ENCODE measurements around the gene CAVIN3. TPM values are rescaled to one million over a fixed set of nuclear protein-coding genes. Genes with fewer than 3 reads are reported as not detected.

The CAVIN3 gene
- total and polyA plus RNA-seq, 8 donors, result 12.8 to 166 (median 54.2) TPM

DNA sequence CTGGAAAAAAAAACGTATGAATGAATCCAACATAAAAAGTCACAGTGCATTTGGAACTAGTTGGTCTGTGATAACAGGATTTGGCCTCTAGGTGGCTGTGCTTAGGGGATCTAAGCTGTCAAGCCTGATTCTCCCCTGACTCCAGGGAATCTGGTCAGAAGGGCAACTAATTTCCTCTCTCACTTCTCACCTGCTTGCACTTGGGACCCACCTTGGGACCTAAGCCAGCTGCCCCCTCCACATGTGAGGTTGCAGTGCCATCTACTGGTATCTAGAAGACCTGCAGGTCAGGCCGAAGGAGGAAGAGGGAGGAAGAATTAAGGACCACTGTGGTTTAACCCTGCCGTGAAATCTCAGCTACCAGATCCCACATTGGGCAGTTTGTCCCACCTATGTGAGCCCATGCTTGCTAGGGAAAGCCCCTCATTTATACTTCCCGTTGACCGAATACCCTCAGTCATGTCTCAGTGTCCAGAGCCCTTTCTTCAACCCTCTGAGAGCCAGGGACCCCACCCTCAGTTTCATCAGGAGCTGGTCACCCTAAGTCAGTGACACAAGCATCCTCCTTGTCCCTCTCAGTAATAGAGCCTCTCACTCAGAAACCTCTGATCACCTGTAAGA lies 33.2 kb upstream of the CAVIN3 start:
- intact Hi-C loops (cut with DNase I; ENCODE audit: low total_unique reads), result no loop called here
- WGBS, 5 donors, result 3 to 11% (median 8%) methylated on average over 5 of the region's 5 CpGs

DNA sequence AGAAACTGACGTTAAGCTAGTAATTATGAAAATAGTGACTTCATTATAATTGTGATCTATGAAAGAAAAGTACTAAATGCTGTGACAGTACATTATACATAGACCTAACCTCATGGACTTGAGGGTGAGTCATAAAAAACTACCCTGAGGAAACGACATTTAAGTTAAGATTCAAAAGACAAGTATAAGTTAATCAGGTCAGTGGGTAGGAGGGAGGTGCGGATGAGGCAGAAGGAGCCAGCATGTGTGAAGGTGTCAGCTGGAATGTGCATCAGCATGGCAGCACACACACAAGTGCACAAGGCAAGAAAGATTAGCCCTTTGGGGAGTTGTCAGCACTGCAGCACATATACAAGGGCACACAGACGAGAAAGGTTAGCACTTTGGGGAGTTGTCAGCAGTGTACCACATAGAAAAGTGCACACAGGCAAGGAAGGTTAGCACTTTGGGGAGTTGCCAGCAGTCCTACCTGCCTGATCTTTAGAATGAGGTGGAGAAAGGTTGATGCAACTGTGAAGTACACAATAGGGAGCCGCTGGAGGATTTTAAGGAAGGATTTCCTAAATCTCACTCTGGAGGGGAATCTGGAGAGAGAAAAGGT lies 31.6 kb upstream of the CAVIN3 start:
- intact Hi-C loops (cut with DNase I; ENCODE audit: low total_unique reads), result no loop called here
- WGBS, 5 donors, result 74 to 83% (median 76%) methylated on average over 5 of the region's 5 CpGs

More for the DNA sequence above, 33.2 kb upstream of the CAVIN3 start:
- Histone ChIP-seq H3K36me3 (no peaks in the 10 kb centered on the region), H3K4me1 (peaks cover 6 to 35% (median 22%) of the 10 kb centered on the region in 4 donors), H3K9me3 (no peaks in the 10 kb centered on the region), H3K4me3 (no peak overlapping the region), H3K27ac (peak overlapping the region in 2 of 5 donors; percentile 4 to 55), H3K27me3 (no peaks in the 10 kb centered on the region)
- DNase-seq, result peak; percentile 75 to 90
- no peak for TF ChIP-seq EP300 (IDR thresholded peaks at IDR 0.05)
- TF ChIP-seq, protein P1, sequence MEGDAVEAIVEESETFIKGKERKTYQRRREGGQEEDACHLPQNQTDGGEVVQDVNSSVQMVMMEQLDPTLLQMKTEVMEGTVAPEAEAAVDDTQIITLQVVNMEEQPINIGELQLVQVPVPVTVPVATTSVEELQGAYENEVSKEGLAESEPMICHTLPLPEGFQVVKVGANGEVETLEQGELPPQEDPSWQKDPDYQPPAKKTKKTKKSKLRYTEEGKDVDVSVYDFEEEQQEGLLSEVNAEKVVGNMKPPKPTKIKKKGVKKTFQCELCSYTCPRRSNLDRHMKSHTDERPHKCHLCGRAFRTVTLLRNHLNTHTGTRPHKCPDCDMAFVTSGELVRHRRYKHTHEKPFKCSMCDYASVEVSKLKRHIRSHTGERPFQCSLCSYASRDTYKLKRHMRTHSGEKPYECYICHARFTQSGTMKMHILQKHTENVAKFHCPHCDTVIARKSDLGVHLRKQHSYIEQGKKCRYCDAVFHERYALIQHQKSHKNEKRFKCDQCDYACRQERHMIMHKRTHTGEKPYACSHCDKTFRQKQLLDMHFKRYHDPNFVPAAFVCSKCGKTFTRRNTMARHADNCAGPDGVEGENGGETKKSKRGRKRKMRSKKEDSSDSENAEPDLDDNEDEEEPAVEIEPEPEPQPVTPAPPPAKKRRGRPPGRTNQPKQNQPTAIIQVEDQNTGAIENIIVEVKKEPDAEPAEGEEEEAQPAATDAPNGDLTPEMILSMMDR (IDR thresholded peaks at IDR 0.05), result peak in 5 of 7 experiments; percentile 81 to 96 (median 94)
- peak; percentile 9 to 61 (median 24) for TF ChIP-seq POLR2AphosphoS5 (IDR thresholded peaks at IDR 0.05)
- TF ChIP-seq POLR2A (IDR thresholded peaks at IDR 0.05), result no peak

DNA sequence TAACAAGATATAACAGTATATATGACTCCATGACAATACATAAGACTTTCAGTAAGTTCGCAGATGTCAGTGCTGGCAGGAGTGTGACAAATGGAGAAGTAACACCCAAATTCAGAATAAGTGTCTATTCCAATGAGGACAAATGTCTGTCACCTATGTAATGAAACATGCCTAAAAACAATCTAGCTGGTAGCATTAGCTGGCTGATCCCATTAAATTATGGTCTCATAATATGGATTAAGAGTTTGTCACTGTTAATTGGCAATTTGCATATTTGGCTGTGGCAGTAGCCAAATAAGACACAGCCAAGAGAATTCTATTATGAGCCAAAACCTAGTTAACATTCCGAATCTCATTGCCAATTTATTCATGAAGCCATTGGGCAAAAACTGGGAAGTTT lies 30.2 kb upstream of the CAVIN3 start:
- Histone ChIP-seq H3K27ac (no peak overlapping the region), H3K27me3 (no peaks in the 10 kb centered on the region), H3K4me3 (no peak overlapping the region), H3K9me3 (no peaks in the 10 kb centered on the region), H3K4me1 (peaks cover 0 to 21% (median 6%) of the 10 kb centered on the region in 4 donors), H3K36me3 (no peaks in the 10 kb centered on the region)
- DNase-seq, result no peak
- intact Hi-C loops (cut with DNase I; ENCODE audit: low total_unique reads), result no loop called here
- no peak for TF ChIP-seq POLR2AphosphoS5 (IDR thresholded peaks at IDR 0.05)
- no peak for TF ChIP-seq POLR2A (IDR thresholded peaks at IDR 0.05)
- TF ChIP-seq, protein P1 (IDR thresholded peaks at IDR 0.05), result no peak
- no peak for TF ChIP-seq EP300 (IDR thresholded peaks at IDR 0.05)
- WGBS, 5 donors, result 73 to 96% (median 84%) methylated on average over 2 of the region's 2 CpGs

More for the DNA sequence above, 31.6 kb upstream of the CAVIN3 start:
- H3K27ac ChIP-seq, result no peak overlapping the region
- TF ChIP-seq EP300 (IDR thresholded peaks at IDR 0.05) (no peak), POLR2A (IDR thresholded peaks at IDR 0.05) (no peak), POLR2AphosphoS5 (IDR thresholded peaks at IDR 0.05) (no peak)
- TF ChIP-seq, protein P1 (IDR thresholded peaks at IDR 0.05), result no peak
- no peaks in the 10 kb centered on the region for H3K36me3 ChIP-seq
- no peak for DNase-seq
- H3K4me3 ChIP-seq, result no peak overlapping the region
- H3K27me3 ChIP-seq, result no peaks in the 10 kb centered on the region
- H3K4me1 ChIP-seq, result peaks cover 6 to 32% (median 15%) of the 10 kb centered on the region in 4 donors
- no peaks in the 10 kb centered on the region for H3K9me3 ChIP-seq

DNA sequence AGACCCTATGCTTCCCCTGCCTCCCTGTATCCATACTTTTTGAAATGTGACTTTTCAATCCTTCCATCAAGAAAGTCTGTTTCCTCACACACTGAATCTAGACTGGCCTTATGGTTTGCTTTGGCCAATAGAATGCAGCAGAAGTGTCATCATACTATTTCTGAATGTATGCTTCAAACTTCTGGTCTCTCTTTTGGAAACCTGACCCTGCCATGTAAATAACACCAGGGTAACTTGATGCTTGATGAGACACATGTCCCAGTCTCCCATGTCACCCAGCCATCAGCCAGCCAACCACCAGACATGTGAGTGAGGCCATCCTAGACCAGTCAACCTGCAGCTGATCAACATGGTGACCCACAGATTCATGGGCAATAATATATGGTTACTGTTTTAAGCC lies 29.7 kb upstream of the CAVIN3 start:
- no peak for DNase-seq
- Histone ChIP-seq H3K27me3 (no peaks in the 10 kb centered on the region), H3K36me3 (no peaks in the 10 kb centered on the region), H3K27ac (no peak overlapping the region), H3K9me3 (no peaks in the 10 kb centered on the region), H3K4me3 (no peak overlapping the region), H3K4me1 (peaks cover 0 to 17% (median 3%) of the 10 kb centered on the region in 4 donors)
- intact Hi-C loops (cut with DNase I; ENCODE audit: low total_unique reads), result no loop called here
- TF ChIP-seq POLR2A (IDR thresholded peaks at IDR 0.05) (no peak), POLR2AphosphoS5 (IDR thresholded peaks at IDR 0.05) (no peak), EP300 (IDR thresholded peaks at IDR 0.05) (no peak)
- TF ChIP-seq, protein P1 (IDR thresholded peaks at IDR 0.05), result no peak

Data from stomach (tissue), 9 donors.